ENCODE measurements around the gene MRPL19.

The MRPL19 gene

GRCh38 chr2:75646583-75647425 is at the start of gene MRPL19:
MRPL19 (plus strand) TSS chr2:75646783; CDS start chr2:75646808, 25 bp downstream.
- peak; percentile 36 to 48 for DNase-seq (ENCODE audit: low read depth in 1 of 2, low spot score in 1 of 2)

DNA sequence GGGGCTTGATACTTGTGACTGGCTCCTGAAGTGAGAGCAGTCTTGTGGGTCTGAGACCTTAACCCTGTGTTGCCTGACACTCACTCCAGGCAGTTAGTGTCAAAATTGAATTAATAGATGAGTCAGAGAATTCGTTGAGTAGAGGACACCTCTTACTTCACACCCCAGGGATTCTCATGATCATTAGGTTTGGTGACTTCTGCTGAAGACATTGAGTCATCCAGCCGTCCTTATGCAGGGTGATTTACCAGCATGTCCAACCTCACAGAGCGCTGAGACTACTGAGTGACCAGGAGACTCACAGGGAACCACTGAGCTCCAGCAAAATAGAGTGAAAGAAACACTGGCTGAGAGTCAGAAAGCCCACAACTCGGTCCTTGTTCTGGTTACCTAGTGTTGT is 49.8 kb upstream of the MRPL19 start:
- DNase-seq (ENCODE audit: low read depth in 1 of 2, low spot score in 1 of 2): no peak

- DNase-seq (ENCODE audit: low read depth in 1 of 2, low spot score in 1 of 2): no peak
Measured at GRCh38 chr2:75597949-75598348, 48.6 kb upstream of the MRPL19 start.

DNA sequence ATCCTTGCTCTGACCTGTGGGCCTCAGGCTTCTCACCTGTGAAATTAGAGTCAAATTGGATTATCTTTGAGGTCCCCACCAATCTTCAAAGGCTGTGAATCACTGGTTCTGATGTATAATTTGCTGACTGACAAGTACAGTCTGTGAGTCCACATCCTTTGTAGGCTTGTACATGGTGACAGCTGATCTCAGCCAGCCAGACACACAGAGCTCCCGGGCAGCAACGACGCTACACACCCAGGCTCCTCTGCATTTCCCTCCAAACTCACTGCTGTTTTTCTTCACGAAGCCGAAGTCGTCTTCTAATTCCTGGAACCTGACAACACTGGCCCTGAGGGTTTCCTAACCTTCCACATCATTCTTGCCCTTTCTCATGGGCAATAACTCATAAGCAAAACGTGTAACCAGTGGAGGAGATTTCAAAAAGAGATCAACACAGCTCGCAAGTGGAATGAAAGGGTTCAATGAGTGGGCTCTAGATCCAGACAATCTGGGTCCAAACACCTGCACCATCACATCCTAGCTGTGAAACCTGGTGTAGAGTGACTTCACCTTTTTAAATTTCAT is 47.9 kb upstream of the MRPL19 start:
- no peak for DNase-seq (ENCODE audit: low read depth in 1 of 2, low spot score in 1 of 2)

DNA sequence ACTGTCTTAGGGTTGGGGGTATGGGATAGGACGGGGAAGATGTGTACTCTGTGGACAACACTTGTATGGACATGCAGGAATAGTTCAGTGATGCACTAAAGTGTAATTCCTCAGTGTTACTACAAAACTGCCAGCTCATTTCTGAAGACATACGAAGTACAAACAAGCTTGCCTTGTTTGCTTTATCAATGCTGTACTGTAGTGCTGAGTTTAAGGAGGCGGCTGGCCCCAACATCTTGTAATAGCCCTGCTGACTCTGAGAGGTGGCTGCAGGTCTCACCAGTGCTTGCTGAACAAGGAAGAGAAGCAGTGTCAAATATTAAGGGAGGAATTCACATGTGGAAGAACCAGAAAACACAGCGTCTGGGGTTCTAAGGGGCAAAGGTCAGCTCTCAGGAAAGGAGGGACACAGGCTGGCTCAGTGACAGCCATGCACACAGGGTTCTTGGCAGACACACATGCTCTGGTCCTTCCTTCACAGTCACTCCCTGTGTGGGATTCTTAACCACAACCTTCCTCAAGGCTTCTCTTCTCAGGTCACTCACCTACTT is 46.0 kb upstream of the MRPL19 start:
- DNase-seq (ENCODE audit: low read depth in 1 of 2, low spot score in 1 of 2): no peak

GRCh38 chr2:75602724-75603342 is 43.8 kb upstream of the MRPL19 start:
- no peak for DNase-seq (ENCODE audit: low read depth in 1 of 2, low spot score in 1 of 2)

DNA sequence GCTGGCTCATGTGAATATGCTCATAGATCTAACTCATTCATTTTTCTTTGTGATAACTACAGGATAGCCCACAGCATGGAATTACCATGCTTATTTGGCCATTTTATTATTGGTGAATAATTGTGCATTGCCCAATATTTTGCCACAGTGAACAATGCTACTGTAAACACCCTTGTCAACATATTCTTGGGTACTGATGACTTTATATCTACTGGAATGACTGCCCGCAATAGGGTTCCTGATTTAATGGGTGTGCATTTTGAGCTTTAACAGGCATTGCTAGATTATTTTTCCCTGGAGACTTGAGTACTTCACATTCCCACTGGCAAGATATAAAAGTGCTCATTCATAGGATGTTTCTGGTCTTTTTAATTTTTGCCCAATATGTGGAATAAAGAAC is 43.1 kb upstream of the MRPL19 start:
- no peak for DNase-seq (ENCODE audit: low read depth in 1 of 2, low spot score in 1 of 2)

DNA sequence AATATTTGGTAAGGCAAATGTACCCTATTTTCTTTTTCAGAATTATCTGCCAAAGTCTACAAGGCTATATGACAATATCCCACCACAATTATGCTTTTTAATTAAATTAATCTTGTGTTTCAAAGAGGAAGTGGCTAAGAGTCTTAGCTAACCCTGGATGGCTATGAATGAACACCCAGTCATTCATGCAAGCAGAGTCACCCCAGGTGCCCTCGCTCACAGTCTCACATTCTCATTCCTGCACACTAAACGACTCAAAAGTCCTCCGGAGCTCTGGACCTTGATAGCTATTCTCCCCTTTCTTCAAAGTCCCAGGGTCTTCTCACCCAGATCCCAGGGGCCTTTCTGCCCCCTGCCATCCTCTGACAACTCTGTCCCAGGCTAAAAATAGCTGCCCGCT is 42.1 kb upstream of the MRPL19 start:
- no peak for DNase-seq (ENCODE audit: low read depth in 1 of 2, low spot score in 1 of 2)

DNA sequence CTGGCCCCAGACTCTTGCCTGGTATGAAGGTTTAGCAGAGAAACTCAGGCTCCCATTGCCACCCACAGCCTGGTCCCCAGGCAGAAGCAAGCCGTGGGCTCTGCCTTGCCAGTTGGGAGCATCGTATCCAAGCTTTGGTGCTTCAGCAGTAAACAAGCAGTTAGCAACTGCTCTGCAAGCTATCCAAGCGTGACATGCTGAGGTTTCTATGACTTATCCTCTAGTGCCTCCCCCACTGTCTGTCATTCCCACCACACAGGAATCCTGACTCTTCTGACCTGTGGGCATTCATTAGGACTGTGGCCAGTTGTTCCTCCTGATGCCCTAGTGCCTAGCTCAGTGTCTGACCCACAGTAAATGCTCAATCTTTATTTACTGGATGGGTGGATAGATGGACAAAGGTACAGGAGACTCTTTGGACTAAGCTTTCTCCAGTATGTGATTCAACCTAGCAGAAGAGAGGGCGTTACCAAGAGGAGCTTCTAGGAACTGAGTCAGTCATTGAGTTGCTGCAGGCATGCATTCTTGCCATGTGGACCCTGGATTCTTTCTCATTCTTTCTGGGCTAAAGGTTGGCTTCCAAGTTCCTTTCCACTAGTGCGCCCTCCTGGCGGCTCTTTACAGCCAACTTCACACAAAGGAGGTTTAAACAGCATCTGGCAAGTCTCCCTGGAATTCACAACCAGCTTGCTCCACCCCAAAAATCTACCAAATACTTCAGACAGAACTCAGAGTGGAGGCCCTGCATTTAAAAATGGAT is 40.6 kb upstream of the MRPL19 start:
- DNase-seq (ENCODE audit: low read depth in 1 of 2, low spot score in 1 of 2): no peak

DNA sequence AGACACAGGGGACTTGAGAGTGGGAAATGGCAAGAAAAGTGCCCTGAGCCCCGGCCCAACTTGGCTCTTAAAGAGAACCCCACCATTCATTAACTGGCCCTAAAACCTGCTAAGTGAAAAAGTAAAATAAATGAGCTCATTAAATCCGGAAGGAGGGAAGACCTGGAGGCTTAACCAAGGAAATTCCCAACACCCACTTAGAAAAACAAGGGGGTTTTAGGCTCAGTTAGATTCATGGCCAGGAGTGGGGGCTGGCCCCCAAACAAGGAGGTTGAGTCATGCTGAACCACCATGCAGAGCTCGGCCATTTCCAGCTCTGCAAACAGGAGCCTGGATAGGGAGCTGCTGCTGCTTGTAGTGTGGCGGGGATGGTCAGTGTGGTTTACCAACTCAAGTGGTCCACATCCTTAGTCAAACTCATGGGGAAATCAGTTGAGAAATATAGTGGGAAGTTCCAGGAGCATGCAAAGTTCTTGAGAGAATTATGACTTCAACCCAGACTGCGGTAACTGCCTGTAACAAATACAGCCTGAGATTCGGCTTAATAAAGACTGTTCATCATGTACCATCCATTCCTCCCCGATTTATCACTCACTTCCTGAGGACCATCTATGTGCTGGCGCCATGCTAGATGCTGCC is 39.7 kb upstream of the MRPL19 start:
- DNase-seq (ENCODE audit: low read depth in 1 of 2, low spot score in 1 of 2): no peak

DNA sequence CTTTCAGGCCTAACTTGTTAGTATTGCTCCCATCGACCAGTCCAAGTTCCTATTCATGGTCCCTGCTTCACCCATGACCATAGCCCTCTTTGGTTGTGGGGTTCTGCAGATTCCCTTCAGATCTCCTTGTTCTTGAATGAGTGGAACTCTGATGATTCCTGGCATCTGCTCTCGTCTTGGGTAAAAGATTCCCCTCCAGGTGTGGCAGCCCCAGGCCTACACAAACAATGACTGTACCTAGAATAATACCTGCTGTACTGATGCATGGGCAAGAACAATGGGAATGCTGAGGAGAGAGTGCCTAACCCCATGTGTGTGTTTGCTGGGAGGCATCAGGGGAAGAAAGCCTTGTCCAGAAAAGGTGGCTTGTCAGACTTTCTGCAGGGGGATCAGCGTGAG is 39.2 kb upstream of the MRPL19 start:
- DNase-seq (ENCODE audit: low read depth in 1 of 2, low spot score in 1 of 2): no peak

DNA sequence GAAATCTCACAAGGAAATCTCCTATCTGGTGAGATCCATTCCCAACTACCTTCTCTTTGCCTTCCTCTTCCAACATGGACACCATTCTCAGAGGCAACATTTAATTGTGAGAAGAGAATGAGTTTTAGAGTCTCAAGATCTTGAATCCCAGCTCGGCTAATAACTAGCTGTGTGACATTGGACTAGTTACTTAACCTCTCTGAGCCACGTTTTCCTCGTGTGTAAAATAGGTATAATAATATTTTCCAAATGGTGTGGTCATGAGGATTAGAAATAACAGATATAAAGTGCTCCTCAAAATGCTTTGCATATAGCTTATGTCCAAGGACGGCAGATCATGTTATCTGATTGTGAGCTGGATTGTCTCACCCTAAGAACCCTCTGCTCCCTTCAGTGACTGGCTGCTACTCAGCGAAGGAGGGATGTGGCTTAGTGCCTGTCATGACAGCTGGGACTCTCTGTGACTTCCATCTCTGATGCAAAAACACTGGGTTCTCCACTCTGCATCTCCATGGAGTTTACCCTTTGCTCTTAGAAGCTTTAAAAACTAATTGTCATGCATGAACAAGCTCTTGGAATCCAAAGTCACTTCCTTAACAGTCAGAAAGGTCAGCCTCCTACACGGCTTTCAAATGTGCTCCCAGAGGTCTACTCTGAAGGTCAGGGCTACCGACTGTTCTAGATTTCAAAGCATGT is 38.4 kb upstream of the MRPL19 start:
- no peak for DNase-seq (ENCODE audit: low read depth in 1 of 2, low spot score in 1 of 2)

- DNase-seq (ENCODE audit: low read depth in 1 of 2, low spot score in 1 of 2): peak; percentile 9 to 17
Measured at GRCh38 chr2:75608684-75609333, 37.8 kb upstream of the MRPL19 start.

DNA sequence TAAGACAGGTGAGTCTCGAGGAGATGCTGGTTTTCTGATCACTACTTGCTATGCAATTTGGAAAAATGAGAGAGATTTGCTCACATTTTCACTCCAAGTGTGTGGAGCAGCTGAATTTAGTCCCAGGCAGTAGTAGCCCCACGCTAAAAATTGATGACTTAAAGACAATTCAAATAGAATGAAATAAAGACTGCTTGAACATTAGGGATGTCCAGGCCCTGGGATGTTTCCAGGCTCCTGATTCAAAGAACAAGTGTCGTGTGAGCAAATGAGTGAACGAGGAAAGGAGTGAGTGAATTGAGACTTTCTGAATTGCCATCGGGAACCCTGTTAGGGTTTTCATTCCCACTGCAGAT is 37.3 kb upstream of the MRPL19 start:
- no peak for DNase-seq (ENCODE audit: low read depth in 1 of 2, low spot score in 1 of 2)

DNA sequence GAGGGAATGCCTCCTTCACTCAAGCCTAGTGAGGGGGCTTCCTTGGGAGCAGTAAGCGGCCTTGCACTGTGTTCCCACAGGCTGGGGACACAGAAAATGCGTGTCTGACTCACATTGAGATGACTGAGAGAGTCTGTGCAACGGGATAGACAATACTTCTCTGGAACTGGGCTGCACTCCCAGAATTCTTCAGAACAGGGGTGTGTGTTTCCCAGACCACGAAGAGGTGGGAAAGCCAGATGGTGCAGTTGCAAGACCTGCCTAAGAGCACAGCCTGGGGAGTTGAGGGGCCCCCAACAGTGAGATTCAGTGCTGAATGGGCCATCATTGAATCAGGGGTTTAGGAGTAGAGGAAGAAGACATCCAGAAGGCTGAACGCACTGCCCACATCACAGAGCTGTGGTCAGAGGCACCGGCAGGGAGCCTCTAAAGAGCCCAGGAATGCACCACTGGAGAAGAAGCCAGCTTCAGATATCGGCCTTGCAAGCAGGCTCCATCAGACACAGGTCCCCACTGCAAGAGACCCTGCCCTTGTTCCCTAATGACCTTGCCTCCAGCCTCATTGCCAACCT is 36.6 kb upstream of the MRPL19 start:
- no peak for DNase-seq (ENCODE audit: low read depth in 1 of 2, low spot score in 1 of 2)

DNA sequence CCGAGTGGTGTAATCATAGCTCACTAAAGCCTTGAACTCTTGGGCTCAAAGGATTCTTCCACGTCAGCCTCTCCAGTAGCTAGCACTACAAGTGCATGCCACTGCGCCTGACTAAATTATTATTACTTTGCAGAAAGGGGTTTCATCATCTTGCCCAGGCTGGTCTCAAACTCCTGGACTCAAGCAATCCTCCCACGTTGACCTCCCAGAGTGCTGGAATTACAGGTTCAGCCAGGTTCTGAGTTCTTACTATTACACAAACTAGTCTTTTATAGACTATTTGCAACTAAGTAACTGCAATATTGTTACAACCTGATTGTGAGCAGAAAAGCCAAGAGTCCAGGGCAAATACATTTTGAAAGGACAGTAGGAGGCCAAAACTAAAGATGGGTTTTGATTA is 35.9 kb upstream of the MRPL19 start:
- no peak for DNase-seq (ENCODE audit: low read depth in 1 of 2, low spot score in 1 of 2)

DNA sequence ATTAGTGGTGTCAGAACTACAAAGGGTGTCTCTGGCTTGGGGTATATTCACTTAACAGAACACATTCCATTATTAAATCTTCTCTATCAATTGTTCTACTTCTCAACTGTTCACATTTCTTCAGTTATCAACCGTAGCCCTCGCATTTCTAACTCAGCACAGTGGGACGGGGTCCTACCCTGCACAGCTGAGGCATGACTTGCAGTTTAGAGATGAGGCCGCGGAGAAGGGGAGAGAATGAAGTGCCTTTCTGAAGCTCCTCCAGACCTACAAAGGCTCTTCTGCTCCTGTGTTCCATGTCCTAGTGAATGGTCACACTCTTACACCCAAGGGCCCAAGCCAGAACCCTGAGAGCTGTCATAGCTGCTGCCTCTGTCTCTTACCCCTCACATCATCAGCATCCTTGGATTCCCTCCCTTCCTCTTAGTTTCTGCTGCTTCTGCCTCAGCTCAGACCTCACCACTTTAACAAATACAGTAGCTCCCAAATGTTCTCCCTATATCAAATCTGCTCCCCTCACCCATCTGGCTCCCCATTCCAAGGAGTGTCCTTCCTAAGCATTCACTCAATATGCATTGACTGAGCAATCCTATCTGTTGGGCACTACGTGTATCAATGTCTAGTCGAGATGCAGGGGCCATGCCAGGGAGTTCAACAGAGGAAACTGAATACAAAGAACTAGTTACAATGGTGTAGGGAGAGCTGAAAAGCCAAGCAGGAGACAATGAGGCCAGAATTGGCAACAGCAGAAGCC is 34.3 kb upstream of the MRPL19 start:
- DNase-seq (ENCODE audit: low read depth in 1 of 2, low spot score in 1 of 2): no peak

GRCh38 chr2:75612862-75613243 is 33.7 kb upstream of the MRPL19 start:
- no peak for DNase-seq (ENCODE audit: low read depth in 1 of 2, low spot score in 1 of 2)

DNA sequence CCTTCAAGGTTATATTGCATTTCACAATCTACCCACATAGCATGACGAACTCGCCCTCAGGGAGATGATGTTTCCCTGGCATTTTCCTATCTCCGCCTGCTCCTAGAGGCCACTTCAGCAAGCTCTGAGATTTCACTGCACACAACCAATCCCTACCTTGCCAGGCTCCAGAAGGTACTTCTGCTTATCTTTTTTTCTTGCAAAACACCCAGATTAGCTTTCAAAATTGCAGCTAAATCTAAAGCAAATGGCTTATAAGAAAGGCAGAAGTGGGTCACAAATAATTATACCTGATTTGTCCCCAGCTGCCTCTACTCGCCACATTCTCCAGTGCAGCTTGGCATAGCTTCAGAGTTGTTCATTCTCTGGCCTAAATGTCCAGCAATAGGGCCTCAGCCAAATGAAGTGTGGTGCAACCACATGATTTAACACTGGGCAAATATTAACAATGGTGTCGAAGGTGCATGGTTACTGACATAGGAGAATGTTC is 32.4 kb upstream of the MRPL19 start:
- no peak for DNase-seq (ENCODE audit: low read depth in 1 of 2, low spot score in 1 of 2)

All from activated T-helper 1 cell treated with anti-CD3 and anti-CD28 coated beads, Interleukin-2, amount 50 U/mL, for 16 hours (primary cell).